GM12873 (cell line): Measurements from ENCODE around the gene DPCD.

Experiments used
- CTCF ChIP-seq: IDR thresholded peaks from 2 replicates; pipeline ENCODE4 v1.5.1; 2012; ENCODE audit warnings: low read depth, mild to moderate bottlenecking, moderate library complexity, low read length, control low read depth; ENCODE audit not compliant: insufficient read depth; ENCODE audit errors: missing control alignments

DPCD gene

GRCh38 chr10:101587725-101588653 is at the start of gene DPCD, which contains the start of gene POLL:
Gene DPCD (plus strand): TSS chr10:101588321. CDS start chr10:101588337, 16 bp downstream.
Gene POLL (minus strand): TSS chr10:101588257. CDS start chr10:101587360, 897 bp downstream.
- no peak for TF ChIP-seq CTCF

GRCh38 chr10:101538446-101538845 is 49.7 kb upstream of the DPCD start:
- no peak for TF ChIP-seq CTCF

- no peak for TF ChIP-seq CTCF
These were observed 42.2 kb upstream of the DPCD start for GRCh38 chr10:101545898-101546297.

- no peak for TF ChIP-seq CTCF
These were observed 37.2 kb upstream of the DPCD start for GRCh38 chr10:101550965-101551364.

GRCh38 chr10:101552442-101552841 is 35.7 kb upstream of the DPCD start:
- TF ChIP-seq CTCF, result no peak

- no peak for TF ChIP-seq CTCF
These were observed 30.6 kb upstream of the DPCD start for GRCh38 chr10:101557541-101557940.

GRCh38 chr10:101558204-101558603 is 29.9 kb upstream of the DPCD start:
- TF ChIP-seq CTCF, result no peak
